Measurements from ENCODE around the gene SQOR. TPM values are rescaled to one million over a fixed set of nuclear protein-coding genes. Genes with fewer than 3 reads are reported as not detected.

The SQOR gene
- total RNA-seq, 1 experiment from 2014 or later, result 76.1 TPM

DNA sequence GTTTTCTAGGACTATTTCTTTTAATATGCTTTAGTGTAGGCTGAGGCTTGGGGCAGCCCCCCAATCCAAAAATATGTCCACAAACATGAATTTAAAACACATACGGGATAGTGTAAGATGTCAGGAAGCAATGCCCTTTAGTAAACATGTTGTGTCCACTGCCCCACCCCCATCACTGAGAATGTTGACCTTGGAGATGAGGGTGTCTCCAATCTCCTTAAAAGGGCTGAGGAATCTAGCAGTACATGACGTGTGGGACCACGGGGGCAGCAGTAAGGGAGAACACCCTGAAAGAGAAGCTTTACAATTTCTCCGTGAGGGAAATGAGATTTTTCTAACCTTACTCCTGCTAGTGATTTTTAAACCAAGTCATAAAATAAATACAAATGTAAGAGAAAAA lies 84.7 kb downstream of the SQOR start:
- BruUV-seq (replicated peaks), result no TSS peak
- H3K36me3 Mint-ChIP-seq (ENCODE audit: insufficient read depth, unreplicated experiment), result no peaks in the 10 kb centered on the region
- H3K4me1 Mint-ChIP-seq (ENCODE audit: low read depth, unreplicated experiment), result no peaks in the 10 kb centered on the region
- H3K27ac Mint-ChIP-seq (ENCODE audit: unreplicated experiment), result no peak overlapping the region
- no peaks in the 10 kb centered on the region for H3K9me3 Mint-ChIP-seq (ENCODE audit: low read depth, unreplicated experiment)
- peaks cover 36% of the 10 kb centered on the region for H3K27me3 Mint-ChIP-seq (ENCODE audit: unreplicated experiment)
- CTCF ChIA-PET, result interaction anchor here (0.7 kb wide), 1 partner anchor 22 kb away, joined by 4 read pairs; no protein-coding TSS in a partner anchor
- H3K4me3 Mint-ChIP-seq (ENCODE audit: low read depth, unreplicated experiment), result no peak overlapping the region
- intact Hi-C loops (cut with micrococcal nuclease; ENCODE audit: unreplicated experiment), result loop anchor here (5.0 kb wide), 1 partner anchor 368 kb away; no protein-coding TSS in a partner anchor
- TF ChIP-seq, protein P1, sequence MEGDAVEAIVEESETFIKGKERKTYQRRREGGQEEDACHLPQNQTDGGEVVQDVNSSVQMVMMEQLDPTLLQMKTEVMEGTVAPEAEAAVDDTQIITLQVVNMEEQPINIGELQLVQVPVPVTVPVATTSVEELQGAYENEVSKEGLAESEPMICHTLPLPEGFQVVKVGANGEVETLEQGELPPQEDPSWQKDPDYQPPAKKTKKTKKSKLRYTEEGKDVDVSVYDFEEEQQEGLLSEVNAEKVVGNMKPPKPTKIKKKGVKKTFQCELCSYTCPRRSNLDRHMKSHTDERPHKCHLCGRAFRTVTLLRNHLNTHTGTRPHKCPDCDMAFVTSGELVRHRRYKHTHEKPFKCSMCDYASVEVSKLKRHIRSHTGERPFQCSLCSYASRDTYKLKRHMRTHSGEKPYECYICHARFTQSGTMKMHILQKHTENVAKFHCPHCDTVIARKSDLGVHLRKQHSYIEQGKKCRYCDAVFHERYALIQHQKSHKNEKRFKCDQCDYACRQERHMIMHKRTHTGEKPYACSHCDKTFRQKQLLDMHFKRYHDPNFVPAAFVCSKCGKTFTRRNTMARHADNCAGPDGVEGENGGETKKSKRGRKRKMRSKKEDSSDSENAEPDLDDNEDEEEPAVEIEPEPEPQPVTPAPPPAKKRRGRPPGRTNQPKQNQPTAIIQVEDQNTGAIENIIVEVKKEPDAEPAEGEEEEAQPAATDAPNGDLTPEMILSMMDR (IDR thresholded peaks at IDR 0.05; ENCODE audit: unreplicated experiment), result no peak
- no peak for DNase-seq

- Mint-ChIP-seq H3K4me1 (ENCODE audit: low read depth, unreplicated experiment) (no peaks in the 10 kb centered on the region), H3K27me3 (ENCODE audit: unreplicated experiment) (peaks cover 36% of the 10 kb centered on the region), H3K36me3 (ENCODE audit: insufficient read depth, unreplicated experiment) (no peaks in the 10 kb centered on the region), H3K9me3 (ENCODE audit: low read depth, unreplicated experiment) (no peaks in the 10 kb centered on the region), H3K27ac (ENCODE audit: unreplicated experiment) (no peak overlapping the region), H3K4me3 (ENCODE audit: low read depth, unreplicated experiment) (no peak overlapping the region)
- no peak for DNase-seq
- intact Hi-C loops (cut with micrococcal nuclease; ENCODE audit: unreplicated experiment), result no loop called here
- CTCF ChIA-PET, result no interaction called here
- TF ChIP-seq, protein P1 (IDR thresholded peaks at IDR 0.05; ENCODE audit: unreplicated experiment), result no peak
- no TSS peak for BruUV-seq (replicated peaks)
Observed at GRCh38 chr15:45720183-45720582, 85.4 kb downstream of the SQOR start.

GRCh38 chr15:45728641-45729040 lies 93.8 kb downstream of the SQOR start:
- CTCF ChIA-PET, result no interaction called here
- H3K9me3 Mint-ChIP-seq (ENCODE audit: low read depth, unreplicated experiment), result no peaks in the 10 kb centered on the region

DNA sequence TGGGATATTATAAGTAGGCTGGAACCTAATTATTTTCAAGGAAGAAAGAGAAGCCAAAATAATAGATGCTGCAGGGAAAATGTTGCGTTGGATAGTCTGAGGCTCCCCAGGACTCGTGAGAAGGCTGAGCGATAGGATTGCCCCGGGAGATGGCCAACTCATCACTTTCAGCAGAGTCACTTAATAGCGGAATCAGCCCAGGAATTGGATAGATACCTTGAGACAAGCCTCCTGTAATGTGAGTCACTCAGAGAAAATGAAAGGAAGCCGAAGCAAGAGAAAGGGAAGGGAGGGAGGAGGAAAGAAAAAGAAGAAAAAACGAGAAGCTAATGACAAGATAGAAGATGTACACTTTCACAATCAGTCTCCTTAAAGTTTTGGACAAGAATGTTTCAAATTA lies 94.3 kb downstream of the SQOR start:
- Mint-ChIP-seq H3K4me1 (ENCODE audit: low read depth, unreplicated experiment) (peaks cover 7% of the 10 kb centered on the region), H3K4me3 (ENCODE audit: low read depth, unreplicated experiment) (no peak overlapping the region), H3K27ac (ENCODE audit: unreplicated experiment) (no peak overlapping the region), H3K27me3 (ENCODE audit: unreplicated experiment) (peaks cover 75% of the 10 kb centered on the region), H3K36me3 (ENCODE audit: insufficient read depth, unreplicated experiment) (no peaks in the 10 kb centered on the region), H3K9me3 (ENCODE audit: low read depth, unreplicated experiment) (no peaks in the 10 kb centered on the region)
- DNase-seq, result no peak
- CTCF ChIA-PET, result no interaction called here
- intact Hi-C loops (cut with micrococcal nuclease; ENCODE audit: unreplicated experiment), result no loop called here
- TF ChIP-seq, protein P1 (IDR thresholded peaks at IDR 0.05; ENCODE audit: unreplicated experiment), result no peak
- BruUV-seq (replicated peaks), result no TSS peak

More at GRCh38 chr15:45728641-45729040, 93.8 kb downstream of the SQOR start:
- BruUV-seq (replicated peaks), result no TSS peak
- TF ChIP-seq, protein P1 (IDR thresholded peaks at IDR 0.05; ENCODE audit: unreplicated experiment), result no peak
- intact Hi-C loops (cut with micrococcal nuclease; ENCODE audit: unreplicated experiment), result no loop called here
- no peak overlapping the region for H3K4me3 Mint-ChIP-seq (ENCODE audit: low read depth, unreplicated experiment)
- peaks cover 7% of the 10 kb centered on the region for H3K4me1 Mint-ChIP-seq (ENCODE audit: low read depth, unreplicated experiment)
- no peaks in the 10 kb centered on the region for H3K36me3 Mint-ChIP-seq (ENCODE audit: insufficient read depth, unreplicated experiment)
- no peak for DNase-seq
- no peak overlapping the region for H3K27ac Mint-ChIP-seq (ENCODE audit: unreplicated experiment)
- H3K27me3 Mint-ChIP-seq (ENCODE audit: unreplicated experiment), result peaks cover 75% of the 10 kb centered on the region

All from Calu3 (cell line).